ENCODE results near the gene AAMDC.
"Not testable (repeated sequence)": the region's sequence is repeated elsewhere in the genome, so short reads cannot be mapped to it uniquely, and the experiment has no call there.

The AAMDC gene

DNA sequence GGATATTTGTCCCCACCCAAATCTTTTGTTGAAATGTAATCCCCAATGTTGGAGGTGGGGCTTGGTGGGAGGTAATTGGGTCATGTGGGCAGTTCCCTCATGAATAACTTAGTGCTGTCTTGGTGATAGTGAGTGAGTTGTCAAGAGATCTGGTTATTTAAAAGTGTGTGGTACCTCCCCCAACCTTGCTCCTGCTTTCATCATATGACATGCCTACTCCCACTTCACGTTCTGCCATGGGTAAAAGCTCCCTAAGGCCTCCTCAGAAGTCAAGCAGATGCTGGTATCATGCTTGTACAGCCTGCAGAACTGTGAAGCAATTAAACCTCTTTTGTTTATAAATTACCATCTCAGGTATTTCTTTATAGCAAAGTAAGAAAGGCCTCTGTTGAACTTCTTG lies 30.6 kb downstream of the AAMDC start:
- H3K27ac Mint-ChIP-seq = no peak overlapping the region
- H3K4me1 Mint-ChIP-seq = no peaks in the 10 kb centered on the region
- no peaks in the 10 kb centered on the region for H3K27me3 Mint-ChIP-seq (ENCODE audit: low read depth)
- peaks cover 32% of the 10 kb centered on the region for H3K9me3 Mint-ChIP-seq
- no peak overlapping the region for H3K4me3 Mint-ChIP-seq
- peaks cover 84% of the 10 kb centered on the region for H3K36me3 Mint-ChIP-seq (ENCODE audit: low read depth)
- TF ChIP-seq, protein P1, sequence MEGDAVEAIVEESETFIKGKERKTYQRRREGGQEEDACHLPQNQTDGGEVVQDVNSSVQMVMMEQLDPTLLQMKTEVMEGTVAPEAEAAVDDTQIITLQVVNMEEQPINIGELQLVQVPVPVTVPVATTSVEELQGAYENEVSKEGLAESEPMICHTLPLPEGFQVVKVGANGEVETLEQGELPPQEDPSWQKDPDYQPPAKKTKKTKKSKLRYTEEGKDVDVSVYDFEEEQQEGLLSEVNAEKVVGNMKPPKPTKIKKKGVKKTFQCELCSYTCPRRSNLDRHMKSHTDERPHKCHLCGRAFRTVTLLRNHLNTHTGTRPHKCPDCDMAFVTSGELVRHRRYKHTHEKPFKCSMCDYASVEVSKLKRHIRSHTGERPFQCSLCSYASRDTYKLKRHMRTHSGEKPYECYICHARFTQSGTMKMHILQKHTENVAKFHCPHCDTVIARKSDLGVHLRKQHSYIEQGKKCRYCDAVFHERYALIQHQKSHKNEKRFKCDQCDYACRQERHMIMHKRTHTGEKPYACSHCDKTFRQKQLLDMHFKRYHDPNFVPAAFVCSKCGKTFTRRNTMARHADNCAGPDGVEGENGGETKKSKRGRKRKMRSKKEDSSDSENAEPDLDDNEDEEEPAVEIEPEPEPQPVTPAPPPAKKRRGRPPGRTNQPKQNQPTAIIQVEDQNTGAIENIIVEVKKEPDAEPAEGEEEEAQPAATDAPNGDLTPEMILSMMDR (IDR thresholded peaks at IDR 0.05; ENCODE audit: unreplicated experiment in 3 of 3) = no peak

DNA sequence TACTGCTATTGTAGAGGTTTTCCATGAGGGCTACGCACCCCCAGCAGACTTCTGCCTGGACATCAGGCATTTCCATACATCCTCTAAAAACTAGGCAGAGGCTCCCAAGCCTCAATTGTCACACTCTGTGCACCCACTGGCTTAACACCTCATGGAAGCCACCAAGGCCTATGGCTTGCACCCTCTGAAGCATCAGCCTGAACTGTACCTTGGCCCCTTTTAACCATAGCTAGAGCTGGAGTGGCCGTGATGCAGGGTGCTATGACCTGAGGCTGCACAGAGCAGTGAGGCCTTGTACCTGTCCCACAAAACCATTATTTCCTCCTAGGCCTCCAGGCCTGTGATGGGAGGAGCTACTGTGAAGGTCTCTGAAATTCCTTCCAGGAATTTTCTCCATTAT lies 33.9 kb downstream of the AAMDC start:
- TF ChIP-seq, protein P1 (IDR thresholded peaks at IDR 0.05; ENCODE audit: unreplicated experiment in 3 of 3) = no peak
- Mint-ChIP-seq H3K36me3 (ENCODE audit: low read depth) (peaks cover 78% of the 10 kb centered on the region), H3K4me1 (no peaks in the 10 kb centered on the region), H3K27me3 (ENCODE audit: low read depth) (no peaks in the 10 kb centered on the region), H3K4me3 (no peak overlapping the region), H3K9me3 (peaks cover 32% of the 10 kb centered on the region), H3K27ac (no peak overlapping the region)

DNA sequence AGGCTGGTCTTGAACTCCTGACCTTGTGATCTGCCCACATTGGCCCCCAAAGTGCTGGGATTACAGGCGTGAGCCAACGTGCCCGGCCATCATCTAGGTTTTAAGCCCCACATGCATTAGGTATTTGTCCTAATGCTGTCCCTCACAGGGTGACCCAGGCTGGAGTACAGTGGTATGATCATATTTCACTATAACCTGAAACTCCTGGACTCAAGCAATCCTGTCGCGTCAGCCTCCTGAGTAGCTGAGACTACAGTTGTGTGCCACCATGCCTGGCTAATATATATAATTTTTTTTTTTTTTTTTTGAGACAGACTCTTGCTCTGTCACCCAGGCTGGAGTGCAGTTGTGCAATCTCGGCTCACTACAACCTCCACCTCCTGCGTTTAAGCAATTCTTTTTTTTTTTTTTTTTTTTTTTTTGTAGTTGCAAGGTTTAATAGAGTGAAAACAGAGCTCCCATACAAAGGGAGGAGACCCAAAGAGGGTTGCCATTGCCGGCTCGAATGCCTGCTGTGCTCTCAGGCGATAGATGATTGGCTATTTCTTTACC lies 37.0 kb downstream of the AAMDC start:
- not testable (repeated sequence) for H3K4me1 Mint-ChIP-seq; H3K4me3 Mint-ChIP-seq; H3K27ac Mint-ChIP-seq; H3K27me3 Mint-ChIP-seq (ENCODE audit: low read depth)
- H3K9me3 Mint-ChIP-seq = peaks cover 24% of the 10 kb centered on the region
- H3K36me3 Mint-ChIP-seq (ENCODE audit: low read depth) = peaks cover 64% of the 10 kb centered on the region

DNA sequence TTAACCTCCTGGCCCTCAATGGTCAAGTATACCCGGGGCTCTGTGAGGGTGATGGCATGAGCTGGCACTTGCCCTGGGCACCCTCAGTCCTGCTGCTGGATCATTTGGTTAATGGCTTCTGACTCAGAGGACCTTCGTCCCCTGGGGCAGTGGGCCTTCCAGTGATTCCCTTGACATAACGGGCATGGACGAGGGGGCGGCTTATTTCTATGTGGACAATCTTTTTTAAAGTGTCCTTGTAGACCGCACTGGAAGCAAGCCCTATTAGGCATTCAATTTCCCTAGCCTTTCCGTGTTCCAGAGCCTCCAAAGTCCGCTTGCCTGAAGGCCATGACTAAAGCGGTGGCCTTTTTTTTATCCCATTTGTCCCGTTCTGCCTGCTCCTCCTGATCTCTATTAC lies 40.5 kb downstream of the AAMDC start:
- not testable (repeated sequence) for H3K27me3 Mint-ChIP-seq (ENCODE audit: low read depth); H3K9me3 Mint-ChIP-seq; H3K4me1 Mint-ChIP-seq; H3K27ac Mint-ChIP-seq; H3K4me3 Mint-ChIP-seq
- peaks cover 33% of the 10 kb centered on the region for H3K36me3 Mint-ChIP-seq (ENCODE audit: low read depth)

DNA sequence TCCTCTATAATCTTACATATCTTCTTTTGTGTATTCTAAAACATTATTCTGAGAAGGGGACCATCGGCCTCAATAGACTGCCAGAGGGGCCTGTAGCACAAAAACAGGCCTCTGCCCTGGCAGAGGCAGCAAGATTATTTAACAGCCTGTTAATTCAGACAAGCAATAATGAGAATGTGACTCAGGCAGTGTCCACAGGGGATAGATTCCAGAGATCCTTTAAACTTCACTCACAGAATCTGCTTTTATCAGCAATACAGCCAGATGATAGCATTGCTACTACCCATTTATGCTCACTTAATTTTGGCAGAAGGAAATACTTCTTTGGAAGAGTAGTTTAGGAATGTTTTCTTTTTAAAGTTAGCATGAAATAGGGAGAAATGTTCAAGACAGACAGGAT lies 44.9 kb downstream of the AAMDC start:
- TF ChIP-seq, protein P1 (IDR thresholded peaks at IDR 0.05; ENCODE audit: unreplicated experiment in 3 of 3) = no peak
- H3K4me3 Mint-ChIP-seq = no peak overlapping the region
- H3K36me3 Mint-ChIP-seq (ENCODE audit: low read depth) = peaks cover 37% of the 10 kb centered on the region
- H3K27me3 Mint-ChIP-seq (ENCODE audit: low read depth) = no peaks in the 10 kb centered on the region
- H3K27ac Mint-ChIP-seq = no peak overlapping the region
- no peaks in the 10 kb centered on the region for H3K4me1 Mint-ChIP-seq
- H3K9me3 Mint-ChIP-seq = no peaks in the 10 kb centered on the region

DNA sequence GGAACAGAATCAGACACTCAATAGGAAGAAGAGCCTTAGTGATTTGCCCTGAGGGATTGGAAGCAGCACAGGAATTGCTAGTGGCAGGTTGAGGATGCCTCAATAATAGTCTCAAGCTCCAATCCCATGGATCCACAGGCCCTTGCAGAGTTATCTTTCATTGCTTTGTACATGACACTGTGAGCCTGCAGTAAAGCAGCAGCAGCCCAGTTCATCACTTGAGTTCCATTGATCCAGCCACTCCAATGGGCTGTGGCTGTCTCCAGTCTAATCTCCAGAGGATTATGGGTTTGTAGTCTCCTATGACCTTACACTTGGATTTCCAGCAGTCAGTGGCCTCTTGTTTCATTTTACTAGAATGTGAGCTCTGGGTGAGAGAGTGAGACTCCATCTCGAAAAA lies 45.4 kb downstream of the AAMDC start:
- TF ChIP-seq, protein P1 (IDR thresholded peaks at IDR 0.05; ENCODE audit: unreplicated experiment in 3 of 3) = no peak
- Mint-ChIP-seq H3K4me3 (no peak overlapping the region), H3K36me3 (ENCODE audit: low read depth) (peaks cover 40% of the 10 kb centered on the region), H3K27ac (no peak overlapping the region), H3K4me1 (no peaks in the 10 kb centered on the region), H3K9me3 (no peaks in the 10 kb centered on the region), H3K27me3 (ENCODE audit: low read depth) (no peaks in the 10 kb centered on the region)

DNA sequence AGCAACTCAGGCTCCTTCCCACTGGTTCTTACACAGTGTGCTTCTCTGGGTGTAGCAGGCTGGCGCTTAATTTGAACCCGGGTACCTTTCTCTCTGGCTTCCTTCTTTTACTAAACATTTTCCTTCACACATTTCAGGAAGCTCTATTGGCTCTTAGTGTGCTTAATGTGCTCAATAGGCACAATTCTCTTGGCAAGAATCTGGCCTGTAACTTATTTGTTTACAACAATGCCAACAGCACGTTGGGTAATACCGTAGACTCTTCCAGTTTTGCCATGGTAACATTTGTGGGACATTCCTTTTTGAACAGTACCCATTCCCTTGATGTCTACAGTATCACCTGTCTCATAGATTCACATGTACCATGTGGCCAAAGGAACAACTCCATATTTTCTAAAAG lies 47.8 kb downstream of the AAMDC start:
- Mint-ChIP-seq H3K27me3 (ENCODE audit: low read depth) (no peaks in the 10 kb centered on the region), H3K36me3 (ENCODE audit: low read depth) (peaks cover 38% of the 10 kb centered on the region), H3K9me3 (no peaks in the 10 kb centered on the region), H3K4me1 (no peaks in the 10 kb centered on the region), H3K4me3 (no peak overlapping the region), H3K27ac (no peak overlapping the region)
- TF ChIP-seq, protein P1 (IDR thresholded peaks at IDR 0.05; ENCODE audit: unreplicated experiment in 3 of 3) = no peak

Data from nephron (organoid).